A549 (cell line): ENCODE measurements around the gene GCNT2. TPM values are rescaled to one million over a fixed set of nuclear protein-coding genes. Genes with fewer than 3 reads are reported as not detected.
"Not testable (repeated sequence)": the region's sequence is repeated elsewhere in the genome, so short reads cannot be mapped to it uniquely, and the experiment has no call there.

Experiments used
- ATAC-seq, 2 experiments: fragments of 200-7000 bp in 1 of 2; fragments of >200 bp in 1 of 2; cut with Nextera tagmentation in 1 of 2; cut with Tn5 transposase in 1 of 2; 3 replicates each; pipeline versions ENCODE4 v1.8.0 to v1.9.1; 2018 to 2020; ENCODE audit warnings: mild to moderate bottlenecking in 1 of 2, moderate library complexity in 1 of 2
- CTCF ChIA-PET: fragments of 300-600 bp; sonication (Branson Sonifier 250); formaldehyde crosslinking; extraction: SDS; loops from one replicate; lab custom pipeline; 2021; ENCODE audit warnings: antibody characterized with exemption, inconsistent platforms; lab: Yijun Ruan, JAX
- POLR2A ChIA-PET: fragments of 350-600 bp; formaldehyde crosslinking; extraction: SDS; loops from one replicate; lab custom pipeline; 2021; ENCODE audit warnings: antibody characterized with exemption, inconsistent platforms; lab: Yijun Ruan, JAX
- DNase-seq, 2 experiments: peaks; one replicate each; pipeline versions ENCODE4 v3.0.0 to v3.0.0-alpha.2; 2011 to 2016; ENCODE audit warnings: low read depth in 1 of 2, low spot score in 1 of 2
- FAIRE-seq: peaks from 2 replicates; lab custom pipeline; 2011; peaks lifted over from hg19 to GRCh38; lab: Jason Lieb, UNC
- H3K27ac ChIP-seq, 2 experiments: fragments of >200 bp; sonication (Bioruptor Twin); formaldehyde crosslinking; 3 replicates each; pipeline ENCODE4 v1.5.1; 2016 to 2017
- H3K4me1 ChIP-seq: fragments of >200 bp; sonication (Bioruptor Twin); formaldehyde crosslinking; 3 replicates; pipeline ENCODE4 v1.6.1; 2016
- H3K4me2 ChIP-seq: fragments of >200 bp; sonication (Bioruptor Twin); formaldehyde crosslinking; 3 replicates; pipeline ENCODE4 v1.6.1; 2016
- H3K4me3 ChIP-seq: fragments of >200 bp; sonication (Bioruptor Twin); formaldehyde crosslinking; 3 replicates; pipeline ENCODE4 v1.5.1; 2016
- H3K9me3 ChIP-seq: fragments of >200 bp; sonication (Bioruptor Twin); formaldehyde crosslinking; 3 replicates; pipeline ENCODE4 v1.6.1; 2016
- BCL3 ChIP-seq: fragments of >200 bp; sonication (Bioruptor Twin); formaldehyde crosslinking; IDR thresholded peaks from 3 replicates; pipeline ENCODE4 v1.6.1; 2016
- CHD4 ChIP-seq: fragments of 200-600 bp; sonication (generic); IDR thresholded peaks from 2 replicates; pipeline ENCODE4 v1.6.1; 2016; ENCODE audit warnings: antibody characterized with exemption, mild to moderate bottlenecking, borderline replicate concordance
- CTCF ChIP-seq: fragments of >200 bp; sonication (Bioruptor Twin); formaldehyde crosslinking; IDR thresholded peaks from 3 replicates; pipeline ENCODE4 v1.5.1; 2016
- ESRRA ChIP-seq: fragments of 150-350 bp; IDR thresholded peaks from 2 replicates; pipeline ENCODE4 v1.6.1; 2014; ENCODE audit warnings: mild to moderate bottlenecking, low read length, borderline replicate concordance
- FOXS1 ChIP-seq: fragments of 250-450 bp; sonication (Bioruptor Pico); IDR thresholded peaks from 2 replicates; pipeline ENCODE4 v1.5.0; 2020; ENCODE audit warnings: mild to moderate bottlenecking, moderate library complexity
- HMGXB4 ChIP-seq: fragments of 250-450 bp; sonication (Bioruptor Pico); IDR thresholded peaks from 2 replicates; pipeline ENCODE4 v1.5.0; 2021; ENCODE audit warnings: mild to moderate bottlenecking, moderate library complexity, borderline replicate concordance
- HOXA7 ChIP-seq: fragments of 250-450 bp; sonication (Bioruptor Pico); IDR thresholded peaks from 2 replicates; pipeline ENCODE4 v1.5.0; 2020; ENCODE audit warnings: mild to moderate bottlenecking, moderate library complexity
- KDM1A ChIP-seq: fragments of 200-600 bp; sonication (generic); IDR thresholded peaks from 2 replicates; pipeline ENCODE4 v1.6.1; 2016; ENCODE audit warnings: low read depth, mild to moderate bottlenecking
- MAFK ChIP-seq: fragments of 450-650 bp; IDR thresholded peaks from 2 replicates; pipeline ENCODE4 v1.6.1; 2014; ENCODE audit not compliant: partially characterized antibody
- MAZ ChIP-seq: fragments of 150-350 bp; IDR thresholded peaks from 2 replicates; pipeline ENCODE4 v1.6.1; 2014; ENCODE audit warnings: antibody characterized with exemption, low read depth, low read length, borderline replicate concordance
- NPAS2 ChIP-seq: fragments of 250-450 bp; sonication (Bioruptor Pico); IDR thresholded peaks from 2 replicates; pipeline ENCODE4 v1.8.0; 2022; ENCODE audit warnings: mild to moderate bottlenecking, moderate library complexity, borderline replicate concordance
- NR3C1 ChIP-seq: fragments of >200 bp; sonication (Bioruptor Twin); formaldehyde crosslinking; IDR thresholded peaks from 3 replicates; pipeline ENCODE4 v1.6.1; 2017
- PHF8 ChIP-seq: fragments of 200-600 bp; sonication (generic); IDR thresholded peaks from 2 replicates; pipeline ENCODE4 v1.6.1; 2016; ENCODE audit warnings: low read depth, mild to moderate bottlenecking, antibody characterized with exemption, moderate library complexity, borderline replicate concordance
- POLR2A ChIP-seq: IDR thresholded peaks from 2 replicates; pipeline ENCODE4 v1.6.1; 2012; ENCODE audit warnings: mild to moderate bottlenecking, low read length
- POLR2AphosphoS2 ChIP-seq: conservative IDR thresholded peaks from 2 replicates; pipeline ENCODE4 v1.6.1; 2012; ENCODE audit warnings: low read length, improper control_type of control experiment, inconsistent platforms
- RCOR1 ChIP-seq: fragments of 150-350 bp; IDR thresholded peaks from 2 replicates; pipeline ENCODE4 v1.6.1; 2014; ENCODE audit warnings: antibody characterized with exemption, low read length, low read depth
- RFX5 ChIP-seq: fragments of 450-650 bp; IDR thresholded peaks from 2 replicates; pipeline ENCODE4 v1.7.1; 2014; ENCODE audit warnings: antibody characterized with exemption, mild to moderate bottlenecking, moderate library complexity
- TP53 ChIP-seq: fragments of 250-450 bp; sonication (Bioruptor Pico); IDR thresholded peaks from 2 replicates; pipeline ENCODE4 v1.5.0; 2021; ENCODE audit warnings: mild to moderate bottlenecking, moderate library complexity
- USF2 ChIP-seq: fragments of 450-650 bp; IDR thresholded peaks from 2 replicates; pipeline ENCODE4 v1.6.1; 2014; ENCODE audit warnings: antibody characterized with exemption
- ZNF302 ChIP-seq: fragments of 250-450 bp; sonication (Bioruptor Pico); IDR thresholded peaks from 2 replicates; pipeline ENCODE4 v1.9.0; 2021; ENCODE audit warnings: inconsistent platforms, mild to moderate bottlenecking, moderate library complexity
- WGBS: methylation state at CpG from one replicate; pipeline ENCODE4 v1.1.6; 2017; ENCODE audit errors: missing lambda C conversion rate; 5-methylcytosine and 5-hydroxymethylcytosine counted together
- polyA plus RNA-seq, 4 experiments: library from polyadenylated mRNA; depleted of rRNA in 3 of 4; stranded (reverse); fragments of >200 nt; fragmentation: RNase III in 1 of 4; extraction: RNeasy Plus Mini Kit Qiagen cat#74134 plus additional on column Dnase treatment in 1 of 4; gene quantifications; 2 replicates in 3 of 4; 3 replicates in 1 of 4; pipeline ENCODE4 v1.2.3, GENCODE V29; 2011 to 2017

Gene GCNT2
- polyA plus RNA-seq, 2 of the 4 experiments (the other 2 are of a cell fraction), result 19.4 to 24.3 TPM

GRCh38 chr6:10599046-10599445 lies 77.9 kb downstream of the GCNT2 start (continued):
- no peak for TF ChIP-seq BCL3
- TF ChIP-seq NPAS2 (CRISPR knock-in tag), result no peak

- FAIRE-seq, CTCF ChIA-PET, DNase-seq, H3K27ac ChIP-seq, H3K4me3 ChIP-seq, ATAC-seq, H3K4me2 ChIP-seq, POLR2A ChIA-PET, H3K4me1 ChIP-seq, H3K9me3 ChIP-seq: not testable (repeated sequence)
- 94% methylated on average over 5 of the region's 5 CpGs for WGBS
Measured at GRCh38 chr6:10600681-10601080, 79.5 kb downstream of the GCNT2 start.

- no peak for DNase-seq
- Histone ChIP-seq H3K9me3 (no peaks in the 10 kb centered on the region), H3K4me2 (no peak overlapping the region), H3K4me1 (no peaks in the 10 kb centered on the region), H3K4me3 (no peak overlapping the region), H3K27ac (no peak overlapping the region)
- no peak for FAIRE-seq
- no peak for TF ChIP-seq RCOR1
- no peak for TF ChIP-seq POLR2A
- no peak for TF ChIP-seq KDM1A
- CTCF ChIA-PET, result no interaction called here
- no peak for ATAC-seq
- POLR2A ChIA-PET, result no interaction called here
- WGBS, result 98% methylated on average over 6 of the region's 6 CpGs
Measured at GRCh38 chr6:10603219-10603618, 82.1 kb downstream of the GCNT2 start.

GRCh38 chr6:10609038-10609437 lies 87.9 kb downstream of the GCNT2 start:
- no peaks in the 10 kb centered on the region for H3K9me3 ChIP-seq
- FAIRE-seq (no peak), ATAC-seq (no peak), DNase-seq (no peak)
- no peak overlapping the region for H3K4me2 ChIP-seq
- WGBS, result 93% methylated on average over 1 of the region's 1 CpG
- no peak for TF ChIP-seq MAZ
- no peak for TF ChIP-seq CTCF
- TF ChIP-seq NR3C1, result no peak
- TF ChIP-seq NPAS2 (CRISPR knock-in tag), result no peak
- no peak for TF ChIP-seq HMGXB4 (CRISPR knock-in tag)
- peaks cover 11% of the 10 kb centered on the region; the same call in 1 of the 3 replicates for H3K4me1 ChIP-seq
- ChIA-PET CTCF (interaction anchor here (1.5 kb wide), 1 partner anchor 99 kb away, joined by 5 read pairs; no protein-coding TSS in a partner anchor), POLR2A (no interaction called here)
- no peak overlapping the region for H3K27ac ChIP-seq
- no peak overlapping the region for H3K4me3 ChIP-seq

GRCh38 chr6:10610289-10610688 lies 89.1 kb downstream of the GCNT2 start:
- POLR2A ChIA-PET, result no interaction called here
- H3K4me1 ChIP-seq, result peaks cover 11% of the 10 kb centered on the region; the same call in 1 of the 3 replicates
- CTCF ChIA-PET, result interaction anchor here (1.5 kb wide), 1 partner anchor 100 kb away, joined by 5 read pairs; no protein-coding TSS in a partner anchor
- no peak overlapping the region for H3K4me3 ChIP-seq
- FAIRE-seq (no peak), ATAC-seq (no peak), DNase-seq (no peak)
- no peaks in the 10 kb centered on the region for H3K9me3 ChIP-seq
- WGBS, result 86% methylated on average over 1 of the region's 1 CpG
- no peak overlapping the region for H3K4me2 ChIP-seq
- H3K27ac ChIP-seq, result no peak overlapping the region
- TF ChIP-seq ZNF302 (CRISPR knock-in tag) (no peak), CTCF (no peak), POLR2AphosphoS2 (no peak), FOXS1 (no peak), CHD4 (no peak), ESRRA (no peak), MAZ (no peak), RFX5 (no peak), MAFK (no peak), HOXA7 (CRISPR knock-in tag) (no peak), USF2 (no peak), TP53 (CRISPR knock-in tag) (no peak), PHF8 (no peak), NR3C1 (no peak)
